NB4 (cell line): ENCODE measurements around the gene TMEM273.

Experiments
- DNase-seq: peaks from one replicate; pipeline ENCODE4 v3.0.0; 2010; ENCODE audit warnings: low read depth
- H3K4me3 ChIP-seq: one replicate; pipeline ENCODE4 v1.5.1; 2011; ENCODE audit warnings: mild to moderate bottlenecking, low read depth, low read length, moderate library complexity
- CTCF ChIP-seq: IDR thresholded peaks from one replicate; pipeline ENCODE4 v1.5.1; 2012; ENCODE audit warnings: low read depth, low read length
- MAX ChIP-seq: IDR thresholded peaks from 2 replicates; pipeline ENCODE4 v1.6.1; 2011; ENCODE audit warnings: low read depth, low read length
- MYC ChIP-seq: IDR thresholded peaks from 2 replicates; pipeline ENCODE4 v1.6.1; 2011; ENCODE audit warnings: low read depth, low read length
- POLR2A ChIP-seq: IDR thresholded peaks from 2 replicates; pipeline ENCODE4 v1.6.1; 2011; ENCODE audit warnings: mild to moderate bottlenecking; ENCODE audit not compliant: insufficient read length; ENCODE audit errors: extremely low read depth

Gene TMEM273

GRCh38 chr10:49161411-49161997, 26.7 kb downstream of the TMEM273 start:
- TF ChIP-seq POLR2A, result no peak
- TF ChIP-seq CTCF, result peak; percentile 43
- TF ChIP-seq MAX, result peak; percentile 80
- TF ChIP-seq MYC, result peak; percentile 84
- H3K4me3 ChIP-seq, result no peak overlapping the region
- peak; percentile 75 for DNase-seq

- no peak for DNase-seq
- H3K4me3 ChIP-seq, result no peak overlapping the region
These were observed 27.4 kb downstream of the TMEM273 start for GRCh38 chr10:49160814-49161213.

GRCh38 chr10:49160110-49160509, 28.1 kb downstream of the TMEM273 start:
- no peak overlapping the region for H3K4me3 ChIP-seq
- no peak for TF ChIP-seq MYC
- no peak for TF ChIP-seq MAX
- no peak for TF ChIP-seq CTCF
- no peak for DNase-seq

More at GRCh38 chr10:49160814-49161213, 27.4 kb downstream of the TMEM273 start:
- no peak for TF ChIP-seq MYC
- no peak for TF ChIP-seq POLR2A
- TF ChIP-seq CTCF, result no peak
- TF ChIP-seq MAX, result no peak

- TF ChIP-seq POLR2A (no peak), MAX (no peak), CTCF (no peak), MYC (no peak)
- no peak for DNase-seq
- H3K4me3 ChIP-seq, result no peak overlapping the region
These were observed 29.3 kb downstream of the TMEM273 start for GRCh38 chr10:49158915-49159314.

GRCh38 chr10:49158404-49158803, 29.8 kb downstream of the TMEM273 start:
- no peak overlapping the region for H3K4me3 ChIP-seq
- TF ChIP-seq MYC (no peak), POLR2A (no peak), CTCF (no peak), MAX (no peak)
- DNase-seq, result no peak

GRCh38 chr10:49157229-49157628, 31.0 kb downstream of the TMEM273 start:
- no peak for DNase-seq
- H3K4me3 ChIP-seq, result no peak overlapping the region
- TF ChIP-seq MYC, result no peak
- no peak for TF ChIP-seq CTCF
- TF ChIP-seq MAX, result no peak
